ENCODE data around the gene SLC9A2.

Gene SLC9A2

DNA sequence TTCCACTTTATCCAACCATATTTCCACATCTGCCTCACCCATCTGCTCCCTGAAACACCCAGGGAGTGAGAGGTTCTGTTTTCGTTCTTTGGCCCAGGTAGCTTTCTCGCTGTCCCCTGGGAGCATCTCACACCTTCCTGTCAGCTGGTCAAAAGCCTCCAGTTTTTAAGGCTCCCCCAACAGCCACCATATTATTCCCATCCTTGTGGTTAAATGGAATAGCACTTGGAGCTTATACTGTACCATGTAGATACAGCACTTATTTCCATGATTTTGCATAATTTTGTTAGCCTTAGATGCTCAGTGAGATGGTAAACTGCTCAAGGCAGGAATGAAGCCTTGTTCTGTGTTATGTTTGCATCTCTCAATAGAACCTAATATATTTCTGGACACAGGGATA is 84.0 kb downstream of the SLC9A2 start:
- Histone ChIP-seq H3K27ac (no peak overlapping the region), H3K9me3 (ENCODE audit: control insufficient read depth, low read length) (no peaks in the 10 kb centered on the region), H3K9ac (no peak overlapping the region), H3K4me3 (ENCODE audit: low read depth, low read length) (no peak overlapping the region), H2AFZ (no peak overlapping the region), H3K27me3 (ENCODE audit: control insufficient read depth, insufficient read depth, low read length) (no peaks in the 10 kb centered on the region), H3K4me1 (no peaks in the 10 kb centered on the region), H3K36me3 (ENCODE audit: control insufficient read depth, insufficient read depth, low read length) (no peaks in the 10 kb centered on the region), H3K4me2 (ENCODE audit: low read length) (no peak overlapping the region), H3K79me2 (no peaks in the 10 kb centered on the region)
- TF ChIP-seq, protein P1, sequence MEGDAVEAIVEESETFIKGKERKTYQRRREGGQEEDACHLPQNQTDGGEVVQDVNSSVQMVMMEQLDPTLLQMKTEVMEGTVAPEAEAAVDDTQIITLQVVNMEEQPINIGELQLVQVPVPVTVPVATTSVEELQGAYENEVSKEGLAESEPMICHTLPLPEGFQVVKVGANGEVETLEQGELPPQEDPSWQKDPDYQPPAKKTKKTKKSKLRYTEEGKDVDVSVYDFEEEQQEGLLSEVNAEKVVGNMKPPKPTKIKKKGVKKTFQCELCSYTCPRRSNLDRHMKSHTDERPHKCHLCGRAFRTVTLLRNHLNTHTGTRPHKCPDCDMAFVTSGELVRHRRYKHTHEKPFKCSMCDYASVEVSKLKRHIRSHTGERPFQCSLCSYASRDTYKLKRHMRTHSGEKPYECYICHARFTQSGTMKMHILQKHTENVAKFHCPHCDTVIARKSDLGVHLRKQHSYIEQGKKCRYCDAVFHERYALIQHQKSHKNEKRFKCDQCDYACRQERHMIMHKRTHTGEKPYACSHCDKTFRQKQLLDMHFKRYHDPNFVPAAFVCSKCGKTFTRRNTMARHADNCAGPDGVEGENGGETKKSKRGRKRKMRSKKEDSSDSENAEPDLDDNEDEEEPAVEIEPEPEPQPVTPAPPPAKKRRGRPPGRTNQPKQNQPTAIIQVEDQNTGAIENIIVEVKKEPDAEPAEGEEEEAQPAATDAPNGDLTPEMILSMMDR (IDR thresholded peaks at IDR 0.05), result no peak

- Histone ChIP-seq H3K9me3 (ENCODE audit: control insufficient read depth, low read length) (no peaks in the 10 kb centered on the region), H2AFZ (no peak overlapping the region), H3K4me1 (no peaks in the 10 kb centered on the region), H3K27me3 (ENCODE audit: control insufficient read depth, insufficient read depth, low read length) (no peaks in the 10 kb centered on the region), H3K27ac (no peak overlapping the region), H3K4me3 (ENCODE audit: low read depth, low read length) (no peak overlapping the region), H3K79me2 (no peaks in the 10 kb centered on the region), H3K4me2 (ENCODE audit: low read length) (no peak overlapping the region), H3K9ac (no peak overlapping the region), H3K36me3 (ENCODE audit: control insufficient read depth, insufficient read depth, low read length) (no peaks in the 10 kb centered on the region)
- TF ChIP-seq, protein P1 (IDR thresholded peaks at IDR 0.05), result peak; percentile 23
Measured at GRCh38 chr2:102703748-102704147, 84.4 kb downstream of the SLC9A2 start.

- Histone ChIP-seq H3K9me3 (ENCODE audit: control insufficient read depth, low read length) (no peaks in the 10 kb centered on the region), H3K4me2 (ENCODE audit: low read length) (no peak overlapping the region), H3K4me3 (ENCODE audit: low read depth, low read length) (no peak overlapping the region), H3K27ac (no peak overlapping the region), H3K36me3 (ENCODE audit: control insufficient read depth, insufficient read depth, low read length) (no peaks in the 10 kb centered on the region), H3K27me3 (ENCODE audit: control insufficient read depth, insufficient read depth, low read length) (no peaks in the 10 kb centered on the region), H3K4me1 (no peaks in the 10 kb centered on the region), H2AFZ (no peak overlapping the region), H3K79me2 (no peaks in the 10 kb centered on the region), H3K9ac (no peak overlapping the region)
- TF ChIP-seq, protein P1 (IDR thresholded peaks at IDR 0.05), result no peak
Measured at GRCh38 chr2:102704531-102704930, 85.2 kb downstream of the SLC9A2 start.

GRCh38 chr2:102707796-102708695 is 88.7 kb downstream of the SLC9A2 start:
- Histone ChIP-seq H3K27ac (no peak overlapping the region), H3K9ac (no peak overlapping the region)

More at GRCh38 chr2:102707796-102708695, 88.7 kb downstream of the SLC9A2 start:
- H3K27me3 ChIP-seq (ENCODE audit: control insufficient read depth, insufficient read depth, low read length), result no peaks in the 10 kb centered on the region
- H3K79me2 ChIP-seq, result no peaks in the 10 kb centered on the region
- H2AFZ ChIP-seq, result no peak overlapping the region
- no peaks in the 10 kb centered on the region for H3K9me3 ChIP-seq (ENCODE audit: control insufficient read depth, low read length)
- H3K4me3 ChIP-seq (ENCODE audit: low read depth, low read length), result no peak overlapping the region
- no peaks in the 10 kb centered on the region for H3K36me3 ChIP-seq (ENCODE audit: control insufficient read depth, insufficient read depth, low read length)
- no peaks in the 10 kb centered on the region for H3K4me1 ChIP-seq
- H3K4me2 ChIP-seq (ENCODE audit: low read length), result no peak overlapping the region
- TF ChIP-seq, protein P1 (IDR thresholded peaks at IDR 0.05), result no peak
